Ishikawa (cell line): ENCODE data around the gene POLA2.

ENCODE experiments used
- CEBPB ChIP-seq: IDR thresholded peaks from 2 replicates; pipeline ENCODE4 v1.6.1; 2012
- CREB1 ChIP-seq: IDR thresholded peaks from 2 replicates; pipeline ENCODE4 v1.6.1; 2012; ENCODE audit warnings: low read depth
- EGR1 ChIP-seq: IDR thresholded peaks from 2 replicates; pipeline ENCODE4 v1.6.1; 2012
- EP300 ChIP-seq: IDR thresholded peaks from 2 replicates; pipeline ENCODE4 v1.6.1; 2012; ENCODE audit warnings: borderline replicate concordance
- NFIC ChIP-seq: IDR thresholded peaks from 2 replicates; pipeline ENCODE4 v1.6.1; 2012
- RAD21 ChIP-seq: IDR thresholded peaks from 2 replicates; pipeline ENCODE4 v1.6.1; 2012; ENCODE audit warnings: low read depth
- TAF1 ChIP-seq: IDR thresholded peaks from 2 replicates; pipeline ENCODE4 v1.6.1; 2012; ENCODE audit warnings: low read depth, mild to moderate bottlenecking
- TCF12 ChIP-seq: IDR thresholded peaks from 2 replicates; pipeline ENCODE4 v1.6.1; 2012; ENCODE audit warnings: low read depth
- TEAD4 ChIP-seq: IDR thresholded peaks from 2 replicates; pipeline ENCODE4 v1.6.1; 2012
- YY1 ChIP-seq: IDR thresholded peaks from 2 replicates; pipeline ENCODE4 v1.6.1; 2012; ENCODE audit warnings: low read depth
- TF ChIP-seq, protein P1 (sequence below): IDR thresholded peaks from 2 replicates; pipeline ENCODE4 v1.6.1; 2012
- TF ChIP-seq, protein P2 (sequence below): IDR thresholded peaks from 2 replicates; pipeline ENCODE4 v1.6.1; 2012; ENCODE audit warnings: low read depth, mild to moderate bottlenecking
- TF ChIP-seq, protein P3 (sequence below): IDR thresholded peaks from 2 replicates; pipeline ENCODE4 v1.6.1; 2012

DNA sequence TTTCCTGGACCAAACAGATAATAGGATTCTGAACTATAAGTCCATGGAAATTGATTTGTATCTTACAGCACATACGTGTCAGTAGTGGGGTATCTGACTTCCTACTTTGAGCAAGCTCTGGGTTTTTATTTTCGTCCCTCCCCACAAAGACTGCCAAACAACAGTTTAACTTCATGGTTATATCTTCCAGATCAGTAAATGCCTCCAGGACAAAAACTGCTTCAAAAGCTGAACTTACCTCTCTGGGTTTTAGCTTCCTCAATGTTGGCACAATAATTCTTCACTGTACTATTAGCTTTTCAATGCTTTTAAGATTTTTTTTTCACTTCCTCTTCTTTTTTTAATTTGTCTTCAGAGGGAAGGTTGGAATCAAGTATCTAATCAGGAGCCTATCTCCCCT lies 67.7 kb downstream of the POLA2 start:
- TF ChIP-seq, protein P1, sequence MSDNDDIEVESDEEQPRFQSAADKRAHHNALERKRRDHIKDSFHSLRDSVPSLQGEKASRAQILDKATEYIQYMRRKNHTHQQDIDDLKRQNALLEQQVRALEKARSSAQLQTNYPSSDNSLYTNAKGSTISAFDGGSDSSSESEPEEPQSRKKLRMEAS = no peak
- no peak for TF ChIP-seq RAD21
- no peak for TF ChIP-seq EP300
- no peak for TF ChIP-seq TAF1
- TF ChIP-seq, protein P2, sequence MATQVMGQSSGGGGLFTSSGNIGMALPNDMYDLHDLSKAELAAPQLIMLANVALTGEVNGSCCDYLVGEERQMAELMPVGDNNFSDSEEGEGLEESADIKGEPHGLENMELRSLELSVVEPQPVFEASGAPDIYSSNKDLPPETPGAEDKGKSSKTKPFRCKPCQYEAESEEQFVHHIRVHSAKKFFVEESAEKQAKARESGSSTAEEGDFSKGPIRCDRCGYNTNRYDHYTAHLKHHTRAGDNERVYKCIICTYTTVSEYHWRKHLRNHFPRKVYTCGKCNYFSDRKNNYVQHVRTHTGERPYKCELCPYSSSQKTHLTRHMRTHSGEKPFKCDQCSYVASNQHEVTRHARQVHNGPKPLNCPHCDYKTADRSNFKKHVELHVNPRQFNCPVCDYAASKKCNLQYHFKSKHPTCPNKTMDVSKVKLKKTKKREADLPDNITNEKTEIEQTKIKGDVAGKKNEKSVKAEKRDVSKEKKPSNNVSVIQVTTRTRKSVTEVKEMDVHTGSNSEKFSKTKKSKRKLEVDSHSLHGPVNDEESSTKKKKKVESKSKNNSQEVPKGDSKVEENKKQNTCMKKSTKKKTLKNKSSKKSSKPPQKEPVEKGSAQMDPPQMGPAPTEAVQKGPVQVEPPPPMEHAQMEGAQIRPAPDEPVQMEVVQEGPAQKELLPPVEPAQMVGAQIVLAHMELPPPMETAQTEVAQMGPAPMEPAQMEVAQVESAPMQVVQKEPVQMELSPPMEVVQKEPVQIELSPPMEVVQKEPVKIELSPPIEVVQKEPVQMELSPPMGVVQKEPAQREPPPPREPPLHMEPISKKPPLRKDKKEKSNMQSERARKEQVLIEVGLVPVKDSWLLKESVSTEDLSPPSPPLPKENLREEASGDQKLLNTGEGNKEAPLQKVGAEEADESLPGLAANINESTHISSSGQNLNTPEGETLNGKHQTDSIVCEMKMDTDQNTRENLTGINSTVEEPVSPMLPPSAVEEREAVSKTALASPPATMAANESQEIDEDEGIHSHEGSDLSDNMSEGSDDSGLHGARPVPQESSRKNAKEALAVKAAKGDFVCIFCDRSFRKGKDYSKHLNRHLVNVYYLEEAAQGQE = no peak
- TF ChIP-seq TCF12 = no peak
- TF ChIP-seq EGR1 = no peak
- TF ChIP-seq, protein P3, sequence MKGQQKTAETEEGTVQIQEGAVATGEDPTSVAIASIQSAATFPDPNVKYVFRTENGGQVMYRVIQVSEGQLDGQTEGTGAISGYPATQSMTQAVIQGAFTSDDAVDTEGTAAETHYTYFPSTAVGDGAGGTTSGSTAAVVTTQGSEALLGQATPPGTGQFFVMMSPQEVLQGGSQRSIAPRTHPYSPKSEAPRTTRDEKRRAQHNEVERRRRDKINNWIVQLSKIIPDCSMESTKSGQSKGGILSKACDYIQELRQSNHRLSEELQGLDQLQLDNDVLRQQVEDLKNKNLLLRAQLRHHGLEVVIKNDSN = no peak
- no peak for TF ChIP-seq TEAD4
- no peak for TF ChIP-seq CREB1
- no peak for TF ChIP-seq YY1
- no peak for TF ChIP-seq CEBPB
- no peak for TF ChIP-seq NFIC
